ENCODE results near the gene ROR1.

DNA sequence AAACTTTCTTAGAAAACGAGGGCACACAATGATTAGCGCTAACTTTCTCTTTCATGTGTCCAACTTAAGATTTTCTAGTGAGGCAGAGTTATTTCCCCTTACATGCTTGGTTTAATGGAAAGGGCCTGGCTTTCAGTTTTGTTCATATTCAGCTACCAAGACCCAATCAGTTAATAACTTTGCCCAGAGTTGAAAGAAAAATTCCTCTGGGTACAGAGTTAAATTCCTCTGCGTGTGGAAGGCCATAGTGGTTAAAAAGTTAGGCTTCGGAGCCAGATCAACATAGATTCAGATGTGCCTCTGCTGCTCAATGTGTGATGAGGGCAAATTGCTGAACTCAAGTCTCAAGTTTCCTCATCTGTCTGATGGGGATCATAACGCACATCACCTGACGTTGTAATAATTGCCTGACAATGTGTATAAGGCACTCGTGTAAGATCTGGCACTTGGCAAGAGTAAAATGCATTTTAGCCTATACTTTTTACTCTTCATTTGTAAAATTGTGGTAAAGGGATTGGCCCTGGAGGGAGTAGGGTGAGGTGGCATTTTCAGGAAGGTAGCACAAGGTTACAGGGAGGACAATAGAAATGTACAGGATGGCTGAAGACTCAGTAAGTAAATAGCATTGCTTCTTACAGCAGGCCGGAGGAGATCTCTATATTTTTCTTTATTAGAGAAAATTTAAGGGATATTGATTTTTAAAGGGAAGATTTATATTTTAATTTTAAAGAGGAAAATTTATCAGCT is 103.4 kb downstream of the ROR1 start:
- TF ChIP-seq POLR2A (IDR thresholded peaks at IDR 0.05; ENCODE audit: low read length) (no peak), GATA1 (IDR thresholded peaks at IDR 0.05; ENCODE audit: low read depth, low read length) (no peak)
